GM10248 (cell line): ENCODE data around the gene GPC6.

Source experiments
- CTCF ChIA-PET: fragments of 300-600 bp; sonication (Branson Sonifier 250); formaldehyde crosslinking; extraction: SDS; loops from one replicate; lab custom pipeline; 2021; ENCODE audit warnings: antibody characterized with exemption; lab: Yijun Ruan, JAX
- POLR2A ChIA-PET: fragments of 350-650 bp; sonication (Branson Sonifier 250); formaldehyde crosslinking; extraction: SDS; loops from one replicate; lab custom pipeline; 2020; ENCODE audit warnings: antibody characterized with exemption; lab: Yijun Ruan, JAX
- DNase-seq: peaks from one replicate; pipeline ENCODE4 v3.0.0; 2012; ENCODE audit errors: extremely low spot score
- CTCF ChIP-seq: IDR thresholded peaks from 2 replicates; pipeline ENCODE4 v1.5.1; 2012; ENCODE audit warnings: mild to moderate bottlenecking, low read depth; ENCODE audit errors: extremely low read depth, missing control alignments, control extremely low read depth

GPC6 gene

GRCh38 chr13:93499991-93500390 lies 273.4 kb downstream of the GPC6 start:
- ChIA-PET CTCF (interaction anchor here (1.3 kb wide), 2 partner anchors 15 kb away, joined by 3 to 5 read pairs; no protein-coding TSS in a partner anchor), POLR2A (no interaction called here)
- no peak for TF ChIP-seq CTCF
- DNase-seq, result no peak

- no peak for DNase-seq
- ChIA-PET CTCF (no interaction called here), POLR2A (no interaction called here)
- TF ChIP-seq CTCF, result no peak
These were observed 275.5 kb downstream of the GPC6 start for GRCh38 chr13:93502071-93502470.

DNA sequence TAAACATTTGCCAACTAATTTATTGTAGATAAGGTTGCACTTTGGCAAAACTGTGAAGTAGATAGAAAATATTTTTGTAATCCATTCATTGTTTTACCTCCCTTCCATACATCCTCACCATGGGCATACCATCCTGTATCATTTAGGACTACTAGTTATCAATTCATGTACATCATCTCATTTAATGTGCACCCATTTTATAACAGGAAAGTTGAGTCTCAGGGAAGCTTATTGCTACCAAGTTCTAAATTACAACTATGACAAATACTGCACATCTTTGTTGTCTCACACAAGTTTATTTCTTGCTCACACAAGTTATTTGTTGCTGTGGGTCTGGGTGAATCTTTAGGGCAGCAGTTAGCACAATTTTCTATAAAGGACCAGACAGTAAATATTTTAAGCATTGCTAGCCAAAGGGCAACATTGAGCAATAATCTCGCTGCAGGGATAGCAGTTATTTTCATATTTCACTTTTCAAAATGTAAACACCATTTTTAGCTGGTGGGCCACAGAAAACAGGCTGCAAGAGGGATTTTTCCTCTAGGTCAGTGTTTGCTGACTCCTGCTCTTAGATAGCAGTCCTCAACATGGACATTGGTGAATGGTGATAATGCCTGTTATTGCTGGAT lies 276.5 kb downstream of the GPC6 start:
- ChIA-PET POLR2A (no interaction called here), CTCF (no interaction called here)
- no peak for DNase-seq
- TF ChIP-seq CTCF, result no peak

GRCh38 chr13:93505104-93505952 lies 278.7 kb downstream of the GPC6 start:
- DNase-seq, result no peak
- POLR2A ChIA-PET, result no interaction called here
- CTCF ChIA-PET, result no interaction called here
- no peak for TF ChIP-seq CTCF

- ChIA-PET POLR2A (no interaction called here), CTCF (no interaction called here)
- TF ChIP-seq CTCF, result no peak
- no peak for DNase-seq
These were observed 284.4 kb downstream of the GPC6 start for GRCh38 chr13:93511011-93511410.

DNA sequence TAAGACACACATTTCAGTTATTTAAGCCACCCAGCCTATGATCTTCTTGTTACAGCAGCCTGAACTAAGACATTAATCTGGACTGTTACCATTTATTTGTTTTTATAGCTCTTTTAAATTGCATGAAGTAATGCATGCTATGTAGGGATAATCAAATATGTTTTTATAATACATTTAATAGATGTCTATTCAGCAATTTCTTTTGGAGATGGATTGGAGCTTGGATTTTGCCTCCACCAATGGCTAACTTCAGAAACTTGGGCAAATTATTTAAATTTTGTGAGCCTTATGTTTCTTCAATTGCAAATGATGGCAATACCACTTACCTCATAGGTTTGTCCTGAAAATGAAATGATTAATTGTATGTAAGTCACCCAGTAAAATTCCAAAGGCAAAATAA lies 288.7 kb downstream of the GPC6 start:
- POLR2A ChIA-PET, result no interaction called here
- TF ChIP-seq CTCF, result no peak
- no peak for DNase-seq
- CTCF ChIA-PET, result interaction anchor here (0.6 to 1.9 kb wide), 2 partner anchors 9 to 15 kb away, joined by 3 to 5 read pairs; no protein-coding TSS in a partner anchor
